ENCODE data around the gene ADIPOR2. TPM values are rescaled to one million over a fixed set of nuclear protein-coding genes. Genes with fewer than 3 reads are reported as not detected.
A peak's percentile ranks its signal among the peaks of the same experiment; 100 is the strongest.

Gene ADIPOR2
- total and polyA plus RNA-seq, 8 donors: 2.9 to 185 (median 26.9) TPM

GRCh38 chr12:1666215-1666614 is 24.7 kb upstream of the ADIPOR2 start:
- no peaks in the 10 kb centered on the region for H3K9me3 ChIP-seq
- H3K27ac ChIP-seq: peak overlapping the region in 4 of 5 donors; percentile 71 to 88 (median 74)
- TF ChIP-seq EP300 (IDR thresholded peaks at IDR 0.05) (no peak), CTCF (IDR thresholded peaks at IDR 0.05) (peak in 1 of 7 experiments; percentile 7)
- peak in 1 of 2 donors; percentile 40 for DNase-seq
- H3K27me3 ChIP-seq: no peaks in the 10 kb centered on the region
- peaks cover 17 to 63% (median 48%) of the 10 kb centered on the region in 4 donors for H3K4me1 ChIP-seq
- no peaks in the 10 kb centered on the region for H3K36me3 ChIP-seq
- WGBS, 5 donors: 21 to 46% (median 34%) methylated on average over 5 of the region's 5 CpGs
- no peak overlapping the region for H3K4me3 ChIP-seq
- intact Hi-C loops (cut with DNase I; ENCODE audit: low total_unique reads): no loop called here

- intact Hi-C loops (cut with DNase I; ENCODE audit: low total_unique reads): no loop called here
- Histone ChIP-seq H3K36me3 (no peaks in the 10 kb centered on the region), H3K9me3 (no peaks in the 10 kb centered on the region), H3K4me3 (no peak overlapping the region), H3K27me3 (no peaks in the 10 kb centered on the region), H3K4me1 (peaks cover 17 to 61% (median 43%) of the 10 kb centered on the region in 4 donors), H3K27ac (peak overlapping the region; percentile 71 to 88 (median 74))
- DNase-seq: peak in 1 of 2 donors; percentile 77
- TF ChIP-seq POLR2AphosphoS5 (IDR thresholded peaks at IDR 0.05) (peak in 1 of 3 donors; percentile 36), EP300 (IDR thresholded peaks at IDR 0.05) (no peak)
- WGBS, 5 donors: 3 to 15% (median 6%) methylated on average over 2 of the region's 2 CpGs
Observed at GRCh38 chr12:1666685-1667162, 24.1 kb upstream of the ADIPOR2 start.

DNA sequence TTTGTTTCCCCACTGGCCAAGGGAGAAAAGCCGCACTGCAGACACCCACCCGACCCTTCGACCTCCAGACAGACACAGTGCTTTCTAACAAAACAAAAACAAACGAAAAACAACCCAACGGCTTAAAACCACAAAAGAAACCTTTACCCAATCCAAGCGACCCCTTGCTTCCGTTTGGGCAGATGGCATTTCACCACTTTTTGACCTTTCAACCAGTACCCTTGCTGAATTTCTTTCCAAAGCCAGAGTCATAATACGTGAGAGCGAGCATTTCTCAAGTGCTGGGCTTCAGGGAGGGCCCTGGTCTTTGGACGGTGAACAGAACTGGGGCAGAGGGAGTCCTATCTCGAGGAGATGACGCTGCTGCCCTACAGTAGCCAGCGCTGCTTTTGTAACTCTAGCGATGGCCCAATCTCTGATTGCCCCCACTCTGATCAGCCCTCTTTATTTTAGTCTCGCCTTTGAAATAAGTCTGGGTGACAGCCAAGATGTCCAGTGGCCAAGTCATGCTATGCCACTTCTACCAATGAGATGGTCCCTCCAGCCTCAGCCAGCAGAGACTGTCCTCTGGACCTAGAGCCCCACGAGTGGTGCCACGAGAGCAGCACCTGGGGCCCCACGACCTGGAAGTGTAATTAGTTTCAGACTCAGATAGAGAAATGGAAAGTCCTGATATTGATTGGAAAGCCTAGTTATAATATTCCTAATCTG is 21.9 kb upstream of the ADIPOR2 start:
- Histone ChIP-seq H3K9me3 (no peaks in the 10 kb centered on the region), H3K36me3 (no peaks in the 10 kb centered on the region), H3K4me1 (peaks cover 17 to 51% (median 35%) of the 10 kb centered on the region in 4 donors), H3K4me3 (no peak overlapping the region), H3K27me3 (no peaks in the 10 kb centered on the region), H3K27ac (peak overlapping the region; percentile 72 to 82 (median 77))
- WGBS, 5 donors: 37 to 53% (median 48%) methylated on average over 18 of the region's 18 CpGs
- intact Hi-C loops (cut with DNase I; ENCODE audit: low total_unique reads): no loop called here
- no peak for TF ChIP-seq EP300 (IDR thresholded peaks at IDR 0.05)
- peak in 1 of 2 donors; percentile 67 for DNase-seq

DNA sequence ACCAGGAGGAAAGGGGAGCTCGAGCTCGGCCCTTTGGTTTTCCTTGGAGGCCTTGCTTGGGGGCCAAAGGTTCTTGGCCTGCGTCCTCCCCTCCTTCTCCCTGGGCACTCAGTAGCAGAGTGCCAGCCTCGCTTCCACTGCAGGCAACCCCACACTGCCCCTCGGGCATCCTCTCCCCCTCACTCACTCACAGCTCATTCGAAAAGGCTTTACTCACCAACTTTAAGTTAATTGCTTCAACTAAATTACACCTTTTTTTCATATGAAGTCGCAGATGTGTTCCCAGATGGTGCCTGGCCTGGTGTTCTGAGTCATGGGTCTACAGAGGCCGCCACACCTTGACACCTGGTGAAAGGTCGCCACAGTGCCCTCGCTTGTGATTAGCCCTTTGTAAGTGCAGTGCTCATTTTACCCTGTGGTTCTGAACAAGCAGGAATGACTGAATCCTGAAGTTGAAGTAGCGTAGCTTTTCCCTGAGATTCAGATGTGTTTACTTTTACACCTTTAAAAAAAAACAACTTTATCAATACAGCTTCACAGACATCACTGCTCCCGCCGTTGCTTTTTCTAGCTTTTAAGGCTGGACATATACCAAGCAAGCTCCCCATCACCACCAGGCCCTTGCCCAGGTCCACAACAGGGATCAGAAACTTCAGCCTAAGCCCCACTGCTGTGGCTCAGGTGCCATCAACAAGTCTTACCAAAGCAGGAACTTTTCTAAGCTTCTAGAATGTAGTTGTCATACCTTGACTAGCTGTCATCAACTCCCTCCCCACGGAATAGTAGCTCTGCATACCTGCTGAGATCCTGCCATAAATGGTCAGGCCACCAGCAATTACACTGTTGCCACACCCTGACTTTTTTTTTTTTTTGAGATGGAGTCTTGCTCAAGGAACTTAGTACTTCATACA is 20.3 kb upstream of the ADIPOR2 start:
- 40 to 57% (median 52%) methylated on average over 13 to 14 of the region's 14 CpGs for WGBS, 5 donors
- Histone ChIP-seq H3K9me3 (no peaks in the 10 kb centered on the region), H3K27ac (peak overlapping the region; percentile 72 to 86 (median 77)), H3K4me1 (peaks cover 17 to 43% (median 31%) of the 10 kb centered on the region in 4 donors), H3K4me3 (no peak overlapping the region), H3K27me3 (no peaks in the 10 kb centered on the region), H3K36me3 (no peaks in the 10 kb centered on the region)
- intact Hi-C loops (cut with DNase I; ENCODE audit: low total_unique reads): no loop called here
- DNase-seq: peak; percentile 72 to 82
- TF ChIP-seq POLR2AphosphoS5 (IDR thresholded peaks at IDR 0.05) (no peak), EP300 (IDR thresholded peaks at IDR 0.05) (no peak), POLR2A (IDR thresholded peaks at IDR 0.05) (no peak), CTCF (IDR thresholded peaks at IDR 0.05) (no peak)

DNA sequence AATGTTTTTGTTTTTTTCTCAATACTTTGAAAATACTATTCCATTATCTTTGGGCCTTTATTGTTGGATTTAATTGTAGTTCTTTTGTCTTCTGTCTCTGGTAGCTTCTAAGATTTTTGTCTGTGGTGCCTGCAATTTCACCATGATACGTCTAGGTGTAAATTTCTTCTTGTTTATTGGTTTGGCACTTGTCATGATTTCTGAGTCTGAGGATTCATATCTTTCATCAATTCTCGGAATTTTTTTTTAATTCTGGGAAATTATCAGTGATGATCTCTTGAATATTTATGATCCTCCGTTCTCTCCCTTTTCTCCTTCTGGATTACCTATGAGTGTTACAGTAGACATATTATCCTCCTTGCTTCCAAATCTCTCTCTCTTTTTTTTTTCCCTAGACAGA is 14.8 kb upstream of the ADIPOR2 start:
- H3K27ac ChIP-seq: no peak overlapping the region
- H3K27me3 ChIP-seq: no peaks in the 10 kb centered on the region
- H3K9me3 ChIP-seq: no peaks in the 10 kb centered on the region
- peaks cover 0 to 3% (median 0%) of the 10 kb centered on the region in 4 donors for H3K4me1 ChIP-seq
- no peak overlapping the region for H3K4me3 ChIP-seq
- 93 to 97% (median 95%) methylated on average over 3 of the region's 3 CpGs for WGBS, 5 donors
- no peak for TF ChIP-seq EP300 (IDR thresholded peaks at IDR 0.05)
- no peak for TF ChIP-seq POLR2A (IDR thresholded peaks at IDR 0.05)
- no peak for TF ChIP-seq CTCF (IDR thresholded peaks at IDR 0.05)
- no peak for TF ChIP-seq POLR2AphosphoS5 (IDR thresholded peaks at IDR 0.05)
- intact Hi-C loops (cut with DNase I; ENCODE audit: low total_unique reads): no loop called here
- DNase-seq: no peak
- H3K36me3 ChIP-seq: no peaks in the 10 kb centered on the region

All from stomach (tissue), 9 donors.